Endothelial cell of umbilical vein (primary cell): Measurements from ENCODE around the gene MCL1. TPM values are rescaled to one million over a fixed set of nuclear protein-coding genes. Genes with fewer than 3 reads are reported as not detected.

Source experiments
- BruUV-seq: library from RNA; stranded (reverse); fragments of 400-500 nt; replicated peaks from 2 replicates; lab custom pipeline; 2021; lab: Mats Ljungman, UMichigan
- CTCF ChIA-PET: fragments of 300-600, 350-600 bp; sonication (Branson Sonifier 250); formaldehyde crosslinking; loops from one replicate; lab custom pipeline; 2021; ENCODE audit warnings: antibody characterized with exemption, inconsistent platforms; lab: Charles Lee
- POLR2A ChIA-PET: fragments of 300-600, 350-600 bp; sonication (Branson Sonifier 250); formaldehyde crosslinking; loops from one replicate; lab custom pipeline; 2021; ENCODE audit warnings: antibody characterized with exemption, inconsistent platforms; lab: Charles Lee
- DNase-seq: peaks from one replicate; pipeline ENCODE4 v3.0.0-alpha.2; 2011; ENCODE audit warnings: low read depth, low spot score
- FAIRE-seq: peaks from 2 replicates; lab custom pipeline; 2011; peaks lifted over from hg19 to GRCh38; lab: Jason Lieb, UNC
- H2AFZ ChIP-seq: 2 replicates; pipeline ENCODE4 v1.6.0; 2012; ENCODE audit warnings: low read depth, low read length, control low read depth, inconsistent platforms
- H3K27ac ChIP-seq: 2 replicates; pipeline ENCODE4 v1.5.1; 2011; ENCODE audit warnings: low read depth, mild to moderate bottlenecking, control low read depth, low read length, moderate library complexity; ENCODE audit not compliant: insufficient read depth
- H3K27me3 ChIP-seq, 2 experiments: 2 replicates each; pipeline versions ENCODE4 v1.6.0 to v1.6.1; 2011; ENCODE audit warnings: low read length in 2 of 2, mixed read lengths in 1 of 2; ENCODE audit not compliant: control insufficient read depth in 2 of 2, insufficient read depth in 2 of 2
- H3K36me3 ChIP-seq, 2 experiments: 2 replicates in 1 of 2; 3 replicates in 1 of 2; pipeline ENCODE4 v1.5.1; 2011; ENCODE audit warnings: low read length in 2 of 2, mild to moderate bottlenecking in 1 of 2, moderate library complexity in 1 of 2; ENCODE audit not compliant: control insufficient read depth in 2 of 2, insufficient read depth in 2 of 2; ENCODE audit errors: extremely low read depth in 1 of 2
- H3K4me1 ChIP-seq: 3 replicates; pipeline ENCODE4 v1.5.1; 2011; ENCODE audit warnings: mild to moderate bottlenecking, low read length; ENCODE audit not compliant: control insufficient read depth, insufficient read depth; ENCODE audit errors: extremely low read depth
- H3K4me2 ChIP-seq: 2 replicates; pipeline ENCODE4 v1.6.1; 2011; ENCODE audit warnings: low read length, control low read depth, mixed read lengths; ENCODE audit not compliant: insufficient read depth
- H3K4me3 ChIP-seq, 3 experiments: fragments of 200-600 bp in 1 of 3; sonication (generic), shearing (Covaris generic) in 1 of 3; replicated peaks in 1 of 3; 2 replicates each; pipeline ENCODE4 v1.5.1; 2011 to 2016; ENCODE audit warnings: control low read depth in 3 of 3, low read length in 3 of 3, mild to moderate bottlenecking in 2 of 3, inconsistent platforms in 1 of 3, low read depth in 1 of 3, moderate library complexity in 1 of 3; ENCODE audit not compliant: insufficient read depth in 1 of 3
- H3K79me2 ChIP-seq: 2 replicates; pipeline ENCODE4 v1.6.0; 2012; ENCODE audit warnings: low read length, inconsistent platforms; ENCODE audit not compliant: control insufficient read depth, insufficient read depth
- H3K9ac ChIP-seq: replicated peaks from 2 replicates; pipeline ENCODE3; 2011; ENCODE audit warnings: low read length, control low read depth; ENCODE audit not compliant: insufficient read depth; ENCODE audit errors: extremely low read depth
- H3K9me1 ChIP-seq: replicated peaks from 3 replicates; pipeline ENCODE4 v1.6.0; 2011; ENCODE audit warnings: mild to moderate bottlenecking, low read length; ENCODE audit not compliant: control insufficient read depth, insufficient read depth; ENCODE audit errors: extremely low read depth
- H3K9me3 ChIP-seq: replicated peaks from 2 replicates; pipeline ENCODE4 v1.5.1; 2012; ENCODE audit warnings: low read length, inconsistent platforms; ENCODE audit not compliant: control insufficient read depth, insufficient read depth
- H4K20me1 ChIP-seq: replicated peaks from 2 replicates; pipeline ENCODE3; 2011; ENCODE audit warnings: mild to moderate bottlenecking, low read length; ENCODE audit not compliant: control insufficient read depth, insufficient read depth; ENCODE audit errors: extremely low read depth
- EZH2 ChIP-seq: IDR thresholded peaks from 2 replicates; pipeline ENCODE4 v1.6.1; 2012; ENCODE audit warnings: borderline replicate concordance, low read depth, mild to moderate bottlenecking, moderate library complexity, low read length, inconsistent platforms; ENCODE audit not compliant: severe bottlenecking
- FOS ChIP-seq: IDR thresholded peaks from 2 replicates; pipeline ENCODE4 v1.6.1; 2011; ENCODE audit warnings: mild to moderate bottlenecking, low read length, moderate library complexity, borderline replicate concordance; ENCODE audit not compliant: insufficient read depth
- GATA2 ChIP-seq: IDR thresholded peaks from 2 replicates; pipeline ENCODE4 v1.7.0; 2011; ENCODE audit warnings: low read depth, mild to moderate bottlenecking, moderate library complexity, mixed read lengths, low read length; ENCODE audit not compliant: insufficient read length, insufficient read depth
- JUN ChIP-seq: IDR thresholded peaks from 2 replicates; pipeline ENCODE4 v1.6.1; 2011; ENCODE audit warnings: borderline replicate concordance, low read depth; ENCODE audit not compliant: insufficient read length, insufficient read depth
- MAX ChIP-seq: IDR thresholded peaks from 2 replicates; pipeline ENCODE4 v1.6.1; 2011; ENCODE audit not compliant: insufficient read depth, insufficient read length
- MYC ChIP-seq: IDR thresholded peaks from one replicate; pipeline ENCODE4 v1.6.1; 2011; ENCODE audit warnings: mild to moderate bottlenecking, low read depth, low read length
- POLR2A ChIP-seq: IDR thresholded peaks from 2 replicates; pipeline ENCODE4 v1.6.1; 2012; ENCODE audit warnings: low read depth, mild to moderate bottlenecking, control low read depth, low read length
- POLR2AphosphoS5 ChIP-seq: IDR thresholded peaks from 2 replicates; pipeline ENCODE4 v1.6.1; 2012; ENCODE audit warnings: low read depth, mild to moderate bottlenecking, control low read depth, low read length, moderate library complexity; ENCODE audit not compliant: insufficient read depth
- dilution Hi-C: fragments of 300-500 bp; cut with MboI; formaldehyde crosslinking; loops from one replicate; pipeline ENCODE4 v1.15.0; 2019; ENCODE audit warnings: low sequenced_read_pairs; ENCODE audit not compliant: extremely low pct_ligation_motif_present
- intact Hi-C: fragments of 100-400 bp; cut with micrococcal nuclease; formaldehyde crosslinking; loops from one replicate; pipeline ENCODE4 v1.10.0; 2022
- polyA plus RNA-seq, 4 experiments: library from polyadenylated mRNA; depleted of rRNA in 3 of 4; stranded (reverse) in 3 of 4; unstranded in 1 of 4; fragments of >200 nt; gene quantifications; 2 replicates each; pipeline versions ENCODE4 v1.2.1 to v1.2.3, GENCODE V29; 2011 to 2012; ENCODE audit warnings: missing spikeins in 1 of 4
- total RNA-seq: library from RNA; stranded (reverse); gene quantifications from 2 replicates; pipeline ENCODE4 v1.2.3, GENCODE V29; 2021
- TF ChIP-seq, protein P1 (sequence below), 2 donors: IDR thresholded peaks; 1 replicate in 1 of 2; 2 replicates in 1 of 2; pipeline ENCODE4 v1.5.1; 2011; ENCODE audit warnings: low read length in 2 of 2, mild to moderate bottlenecking in 2 of 2, moderate library complexity in 2 of 2, control low read depth in 1 of 2, inconsistent platforms in 1 of 2, low read depth in 1 of 2; ENCODE audit not compliant: insufficient read depth in 1 of 2; ENCODE audit errors: extremely low read depth in 1 of 2

Gene MCL1
- total and polyA plus RNA-seq, 2 donors (not counting 3 experiments of a cell fraction or from before 2014, with no cell fraction given): 87.3 to 186 TPM

- no TSS peak for BruUV-seq
- CTCF ChIA-PET: interaction anchor here (1.1 to 13.1 kb wide), 3 partner anchors 36 to 306 kb away, joined by 3 to 288 read pairs (median 7); partner anchors contain the start of gene MCL1
- no peak for FAIRE-seq
Observed at GRCh38 chr1:150615346-150616201, 36.2 kb upstream of the MCL1 start.

More at GRCh38 chr1:150615346-150616201, 36.2 kb upstream of the MCL1 start:
- peaks cover 54% of the 10 kb centered on the region for H3K4me1 ChIP-seq
- H3K27me3 ChIP-seq: no peaks in the 10 kb centered on the region
- H3K4me2 ChIP-seq: no peak overlapping the region
- H3K9me1 ChIP-seq: no peaks in the 10 kb centered on the region
- no peaks in the 10 kb centered on the region for H3K9me3 ChIP-seq
- H3K9ac ChIP-seq: no peak overlapping the region
- H2AFZ ChIP-seq: no peak overlapping the region
- intact Hi-C loops (no loop called here), dilution Hi-C loops (no loop called here)
- H3K4me3 ChIP-seq: no peak overlapping the region
- POLR2A ChIA-PET: interaction anchor here (1.3 kb wide), 1 partner anchor 36 kb away, joined by 4 read pairs; the partner anchor contains the start of gene MCL1
- TF ChIP-seq EZH2 (no peak), POLR2A (no peak), MYC (no peak), JUN (no peak), GATA2 (no peak), POLR2AphosphoS5 (no peak), MAX (no peak), FOS (no peak)
- TF ChIP-seq, protein P1, sequence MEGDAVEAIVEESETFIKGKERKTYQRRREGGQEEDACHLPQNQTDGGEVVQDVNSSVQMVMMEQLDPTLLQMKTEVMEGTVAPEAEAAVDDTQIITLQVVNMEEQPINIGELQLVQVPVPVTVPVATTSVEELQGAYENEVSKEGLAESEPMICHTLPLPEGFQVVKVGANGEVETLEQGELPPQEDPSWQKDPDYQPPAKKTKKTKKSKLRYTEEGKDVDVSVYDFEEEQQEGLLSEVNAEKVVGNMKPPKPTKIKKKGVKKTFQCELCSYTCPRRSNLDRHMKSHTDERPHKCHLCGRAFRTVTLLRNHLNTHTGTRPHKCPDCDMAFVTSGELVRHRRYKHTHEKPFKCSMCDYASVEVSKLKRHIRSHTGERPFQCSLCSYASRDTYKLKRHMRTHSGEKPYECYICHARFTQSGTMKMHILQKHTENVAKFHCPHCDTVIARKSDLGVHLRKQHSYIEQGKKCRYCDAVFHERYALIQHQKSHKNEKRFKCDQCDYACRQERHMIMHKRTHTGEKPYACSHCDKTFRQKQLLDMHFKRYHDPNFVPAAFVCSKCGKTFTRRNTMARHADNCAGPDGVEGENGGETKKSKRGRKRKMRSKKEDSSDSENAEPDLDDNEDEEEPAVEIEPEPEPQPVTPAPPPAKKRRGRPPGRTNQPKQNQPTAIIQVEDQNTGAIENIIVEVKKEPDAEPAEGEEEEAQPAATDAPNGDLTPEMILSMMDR (IDR thresholded peaks at IDR 0.05; ENCODE audit: extremely low read depth in 1 of 2, insufficient read depth in 1 of 2, low read depth in 1 of 2, low read length in 2 of 2): no peak
- peaks cover 12% of the 10 kb centered on the region for H3K79me2 ChIP-seq
- peaks cover 0 to 3% of the 10 kb centered on the region in 2 experiments for H3K36me3 ChIP-seq
- H3K27ac ChIP-seq: peak overlapping the region; percentile 33
- H4K20me1 ChIP-seq: no peaks in the 10 kb centered on the region
- DNase-seq: no peak
